Stimulated activated CD4-positive, alpha-beta T cell treated with anti-CD3 and anti-CD28 coated beads, Interleukin-1b, Interleukin-23, amount 100 ng/mL, for 48 hours (primary cell): ENCODE measurements around the gene KIF25.

Experiments used
- DNase-seq: peaks from one replicate; pipeline ENCODE4 v3.0.0-alpha.2; 2020

KIF25 gene

GRCh38 chr6:168091381-168092264 lies 94.2 kb downstream of the KIF25 start:
- no peak for DNase-seq

GRCh38 chr6:168092541-168092940 lies 95.1 kb downstream of the KIF25 start:
- DNase-seq = no peak

GRCh38 chr6:168093071-168093505 lies 95.6 kb downstream of the KIF25 start:
- no peak for DNase-seq

- DNase-seq = no peak
Observed at GRCh38 chr6:168093634-168094033, 96.2 kb downstream of the KIF25 start.
